Stimulated activated CD8-positive, alpha-beta memory T cell treated with anti-CD3 and anti-CD28 coated beads, Interleukin-15, amount 100 ng/mL, for 4 hours (primary cell): Measurements from ENCODE around the gene RPTOR.

Experiments
- DNase-seq, 2 donors: peaks; one replicate each; pipeline ENCODE4 v3.0.0-alpha.2; 2020; ENCODE audit warnings: low read depth in 2 of 2

Gene RPTOR

GRCh38 chr17:80907281-80907680 is 362.6 kb downstream of the RPTOR start:
- DNase-seq: no peak

- DNase-seq: no peak
Observed at GRCh38 chr17:80908211-80908610, 363.6 kb downstream of the RPTOR start.

GRCh38 chr17:80908776-80909175 is 364.1 kb downstream of the RPTOR start:
- DNase-seq: no peak

- no peak for DNase-seq
Observed at GRCh38 chr17:80909635-80910034, 365.0 kb downstream of the RPTOR start.

GRCh38 chr17:80910043-80910442 is 365.4 kb downstream of the RPTOR start:
- no peak for DNase-seq

- DNase-seq: no peak
Observed at GRCh38 chr17:80912476-80912875, 367.8 kb downstream of the RPTOR start.

- DNase-seq: no peak
Observed at GRCh38 chr17:80913928-80914821, 369.5 kb downstream of the RPTOR start.

GRCh38 chr17:80916246-80916645 is 371.6 kb downstream of the RPTOR start:
- no peak for DNase-seq

GRCh38 chr17:80917716-80918560 is 373.3 kb downstream of the RPTOR start:
- DNase-seq: no peak

- no peak for DNase-seq
Observed at GRCh38 chr17:80918731-80919130, 374.1 kb downstream of the RPTOR start.

- no peak for DNase-seq
Observed at GRCh38 chr17:80919331-80920311, 375.0 kb downstream of the RPTOR start.

GRCh38 chr17:80920441-80920840 is 375.8 kb downstream of the RPTOR start:
- no peak for DNase-seq

- DNase-seq: no peak
Observed at GRCh38 chr17:80921159-80921558, 376.5 kb downstream of the RPTOR start.

- DNase-seq: no peak
Observed at GRCh38 chr17:80921741-80922579, 377.3 kb downstream of the RPTOR start.

GRCh38 chr17:80922580-80923160 is 378.0 kb downstream of the RPTOR start:
- DNase-seq: no peak

- DNase-seq: no peak
Observed at GRCh38 chr17:80923211-80924110, 378.8 kb downstream of the RPTOR start.

GRCh38 chr17:80924111-80924806 is 379.6 kb downstream of the RPTOR start:
- DNase-seq: no peak

- DNase-seq: no peak
Observed at GRCh38 chr17:80924807-80925610, 380.4 kb downstream of the RPTOR start.
